ENCODE measurements around the gene SPOCK1. TPM values are rescaled to one million over a fixed set of nuclear protein-coding genes. Genes with fewer than 3 reads are reported as not detected.

Gene SPOCK1
- total RNA-seq, 2 donors from 2014 or later: 2.1 to 8.5 TPM

DNA sequence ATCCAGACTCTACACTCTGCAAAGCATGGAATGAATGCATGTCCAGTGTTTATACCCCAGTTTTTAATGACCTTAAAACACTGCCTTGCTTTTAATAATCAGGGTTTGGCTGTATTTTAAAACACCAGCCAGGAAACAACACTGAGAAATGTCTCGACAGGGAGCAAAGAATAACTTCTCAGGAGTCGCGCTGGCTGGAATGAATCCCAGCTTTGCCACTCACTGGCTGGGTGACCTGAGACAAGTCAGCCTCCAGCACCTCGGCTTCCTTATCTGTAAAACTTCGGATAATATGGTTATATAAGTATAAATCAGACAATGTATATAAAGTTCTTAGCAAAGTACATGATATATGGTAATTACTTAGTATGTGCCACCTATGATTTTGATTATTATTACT lies 505.0 kb downstream of the SPOCK1 start:
- intact Hi-C loops (cut with DNase I): no loop called here
- H3K4me3 ChIP-seq: no peak overlapping the region
- no peaks in the 10 kb centered on the region for H3K27me3 ChIP-seq
- no peak for DNase-seq
- TF ChIP-seq, protein P1, sequence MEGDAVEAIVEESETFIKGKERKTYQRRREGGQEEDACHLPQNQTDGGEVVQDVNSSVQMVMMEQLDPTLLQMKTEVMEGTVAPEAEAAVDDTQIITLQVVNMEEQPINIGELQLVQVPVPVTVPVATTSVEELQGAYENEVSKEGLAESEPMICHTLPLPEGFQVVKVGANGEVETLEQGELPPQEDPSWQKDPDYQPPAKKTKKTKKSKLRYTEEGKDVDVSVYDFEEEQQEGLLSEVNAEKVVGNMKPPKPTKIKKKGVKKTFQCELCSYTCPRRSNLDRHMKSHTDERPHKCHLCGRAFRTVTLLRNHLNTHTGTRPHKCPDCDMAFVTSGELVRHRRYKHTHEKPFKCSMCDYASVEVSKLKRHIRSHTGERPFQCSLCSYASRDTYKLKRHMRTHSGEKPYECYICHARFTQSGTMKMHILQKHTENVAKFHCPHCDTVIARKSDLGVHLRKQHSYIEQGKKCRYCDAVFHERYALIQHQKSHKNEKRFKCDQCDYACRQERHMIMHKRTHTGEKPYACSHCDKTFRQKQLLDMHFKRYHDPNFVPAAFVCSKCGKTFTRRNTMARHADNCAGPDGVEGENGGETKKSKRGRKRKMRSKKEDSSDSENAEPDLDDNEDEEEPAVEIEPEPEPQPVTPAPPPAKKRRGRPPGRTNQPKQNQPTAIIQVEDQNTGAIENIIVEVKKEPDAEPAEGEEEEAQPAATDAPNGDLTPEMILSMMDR (IDR thresholded peaks at IDR 0.05): no peak
- H3K4me1 ChIP-seq: no peaks in the 10 kb centered on the region
- no peaks in the 10 kb centered on the region for H3K36me3 ChIP-seq
- no peak overlapping the region for H3K27ac ChIP-seq
- H3K9ac ChIP-seq (ENCODE audit: low read depth in 2 of 2, low read length in 2 of 2): no peak overlapping the region
- no peaks in the 10 kb centered on the region for H3K9me3 ChIP-seq

DNA sequence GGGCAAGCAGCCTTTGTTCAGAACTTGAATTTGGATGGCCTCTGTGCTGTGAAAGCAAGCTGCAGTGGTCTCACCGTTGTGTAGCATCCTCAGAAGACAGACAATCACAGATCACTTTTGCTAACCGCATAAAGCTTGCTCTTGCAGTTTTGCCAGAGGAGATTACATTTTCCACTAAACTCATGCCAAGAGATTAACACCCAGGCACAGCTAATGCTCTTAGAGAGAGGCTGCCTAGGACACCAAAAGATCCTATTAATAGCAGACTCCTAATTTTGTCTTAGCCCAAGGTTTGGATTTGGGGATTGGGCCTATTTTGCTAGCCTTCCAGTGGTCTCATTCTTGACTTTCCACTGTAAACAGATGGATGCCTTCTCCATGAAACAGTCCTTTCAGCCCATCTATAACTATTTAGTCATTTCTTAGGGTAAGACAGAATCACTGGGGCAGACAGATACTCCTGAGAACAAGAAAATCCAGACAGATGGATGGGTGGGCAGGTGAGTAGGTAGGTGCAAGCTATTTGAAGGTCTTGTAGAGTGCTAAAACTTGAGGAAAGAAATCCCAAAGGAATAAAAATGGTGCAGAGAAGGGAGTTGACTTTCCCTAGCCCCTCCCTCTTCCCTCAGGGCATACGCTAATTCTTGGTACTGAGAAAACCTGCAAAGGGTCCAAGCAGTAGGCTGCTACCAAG lies 506.2 kb downstream of the SPOCK1 start:
- Histone ChIP-seq H3K9me3 (no peaks in the 10 kb centered on the region), H3K9ac (ENCODE audit: low read depth in 2 of 2, low read length in 2 of 2) (no peak overlapping the region), H3K4me3 (no peak overlapping the region), H3K27ac (no peak overlapping the region), H3K27me3 (no peaks in the 10 kb centered on the region), H3K4me1 (no peaks in the 10 kb centered on the region), H3K36me3 (no peaks in the 10 kb centered on the region)
- no peak for DNase-seq
- intact Hi-C loops (cut with DNase I): no loop called here
- TF ChIP-seq, protein P1 (IDR thresholded peaks at IDR 0.05): no peak

DNA sequence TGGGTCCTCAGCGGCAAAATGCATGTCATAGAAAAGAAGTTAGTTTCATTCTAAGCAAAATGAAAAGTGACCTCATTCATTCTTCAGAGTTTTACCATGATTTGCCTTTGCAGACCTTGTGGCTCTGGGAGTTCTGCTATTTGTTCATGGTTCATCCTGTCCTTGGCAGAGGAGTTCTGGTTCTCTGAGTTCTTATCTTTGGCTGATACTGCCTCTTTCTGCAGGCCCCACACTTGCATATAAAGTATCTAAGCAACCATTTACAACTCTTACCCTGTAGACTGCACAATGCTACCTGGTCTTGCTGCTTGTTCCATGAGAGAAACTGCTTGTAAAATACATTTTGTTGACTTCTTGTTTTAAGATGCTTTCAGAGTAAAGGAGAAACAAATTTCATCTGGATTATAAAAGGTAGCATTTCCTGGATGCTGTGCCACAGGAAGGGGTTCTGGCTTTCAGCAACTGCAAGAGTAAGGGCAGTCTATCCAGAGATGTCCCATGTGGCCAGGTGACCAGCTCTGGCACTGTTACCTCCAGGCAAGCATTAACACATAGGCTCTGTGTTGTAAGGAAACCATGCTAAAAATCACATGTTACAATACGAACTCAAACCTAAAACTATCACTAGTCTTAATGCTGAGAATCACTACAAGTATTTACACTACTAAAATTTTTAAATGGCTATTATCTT lies 513.2 kb downstream of the SPOCK1 start:
- intact Hi-C loops (cut with DNase I): no loop called here
- H3K36me3 ChIP-seq: no peaks in the 10 kb centered on the region
- TF ChIP-seq, protein P1 (IDR thresholded peaks at IDR 0.05): no peak
- H3K4me3 ChIP-seq: no peak overlapping the region
- no peaks in the 10 kb centered on the region for H3K27me3 ChIP-seq
- no peaks in the 10 kb centered on the region for H3K4me1 ChIP-seq
- no peak for DNase-seq
- H3K27ac ChIP-seq: no peak overlapping the region
- H3K9ac ChIP-seq (ENCODE audit: low read depth in 2 of 2, low read length in 2 of 2): no peak overlapping the region
- no peaks in the 10 kb centered on the region for H3K9me3 ChIP-seq

DNA sequence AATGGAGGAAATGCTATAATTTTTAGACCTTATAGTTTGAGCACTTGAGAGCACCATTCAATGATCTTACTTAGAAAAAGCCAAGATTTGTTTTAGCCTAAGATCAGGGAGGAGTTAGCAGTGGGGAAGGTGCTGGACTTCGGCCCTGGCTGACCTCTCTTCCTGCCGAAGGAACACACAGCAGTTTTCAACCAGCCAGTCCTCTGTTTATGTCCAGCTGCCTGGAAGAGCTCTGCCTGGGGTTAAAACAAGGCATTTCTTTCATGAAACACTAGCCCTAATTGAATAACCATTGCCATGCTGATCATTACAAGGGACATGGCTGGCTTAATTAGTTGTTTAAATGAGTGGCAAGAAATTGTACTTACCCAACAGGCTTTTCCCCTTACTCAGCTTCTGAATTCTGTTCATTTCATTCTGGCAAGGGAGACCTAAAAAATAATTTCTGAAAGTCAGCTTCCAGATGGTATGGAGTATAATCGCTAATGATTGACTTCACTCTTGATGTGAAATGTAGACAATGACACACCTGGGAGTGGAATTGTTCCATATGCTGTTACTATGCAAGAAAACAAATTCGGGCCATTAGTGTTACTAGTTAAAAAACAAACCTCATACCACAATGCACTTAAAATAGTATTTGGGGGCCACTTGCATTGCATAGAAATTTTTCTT lies 514.2 kb downstream of the SPOCK1 start:
- TF ChIP-seq, protein P1 (IDR thresholded peaks at IDR 0.05): no peak
- H3K27me3 ChIP-seq: no peaks in the 10 kb centered on the region
- H3K4me3 ChIP-seq: no peak overlapping the region
- H3K9ac ChIP-seq (ENCODE audit: low read depth in 2 of 2, low read length in 2 of 2): no peak overlapping the region
- no peak overlapping the region for H3K27ac ChIP-seq
- H3K4me1 ChIP-seq: no peaks in the 10 kb centered on the region
- H3K36me3 ChIP-seq: no peaks in the 10 kb centered on the region
- no peaks in the 10 kb centered on the region for H3K9me3 ChIP-seq
- no peak for DNase-seq
- intact Hi-C loops (cut with DNase I): no loop called here

DNA sequence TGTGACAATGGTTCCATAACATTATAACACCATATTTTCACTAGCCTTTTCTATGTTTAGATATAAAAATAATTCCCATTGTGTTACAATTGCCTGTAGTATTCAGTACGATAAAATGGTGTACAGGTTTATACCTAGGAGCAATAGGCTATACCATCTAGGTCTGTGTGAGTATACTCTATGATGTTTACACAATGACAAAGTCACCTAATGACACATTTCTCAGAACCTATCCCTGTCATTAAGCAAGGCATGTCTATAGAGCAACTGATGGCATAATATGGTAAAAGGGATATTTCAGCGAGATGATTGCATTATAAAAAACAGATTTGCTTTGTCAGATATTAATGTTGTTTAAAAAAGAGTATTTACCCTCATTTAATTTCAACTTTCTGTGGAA lies 517.2 kb downstream of the SPOCK1 start:
- no peaks in the 10 kb centered on the region for H3K27me3 ChIP-seq

More for the DNA sequence above, 517.2 kb downstream of the SPOCK1 start:
- H3K27ac ChIP-seq: no peak overlapping the region
- no peak for DNase-seq
- H3K9ac ChIP-seq (ENCODE audit: low read depth in 2 of 2, low read length in 2 of 2): no peak overlapping the region
- no peak overlapping the region for H3K4me3 ChIP-seq
- TF ChIP-seq, protein P1 (IDR thresholded peaks at IDR 0.05): no peak
- H3K9me3 ChIP-seq: no peaks in the 10 kb centered on the region
- H3K4me1 ChIP-seq: no peaks in the 10 kb centered on the region
- intact Hi-C loops (cut with DNase I): no loop called here
- no peaks in the 10 kb centered on the region for H3K36me3 ChIP-seq
